SK-N-SH (cell line): ENCODE results near the gene SEC14L1. TPM values are rescaled to one million over a fixed set of nuclear protein-coding genes. Genes with fewer than 3 reads are reported as not detected.

Experiments
- CTCF ChIA-PET: fragments of 300-600, 350-600 bp; formaldehyde crosslinking; extraction: SDS; loops from one replicate; lab custom pipeline; 2021; lab: Yijun Ruan, JAX
- POLR2A ChIA-PET: fragments of 350-600 bp; sonication (Branson Sonifier 250); formaldehyde crosslinking; extraction: SDS; loops from one replicate; lab custom pipeline; 2020; ENCODE audit warnings: antibody characterized with exemption, inconsistent platforms; lab: Yijun Ruan, JAX
- DNase-seq: peaks from one replicate; pipeline ENCODE4 v3.0.0; 2012
- H2AFZ ChIP-seq: fragments of 200-600 bp; sonication (generic); 2 replicates; pipeline ENCODE4 v1.8.1; 2016; ENCODE audit warnings: antibody characterized with exemption, mild to moderate bottlenecking, low read depth
- H3F3A ChIP-seq: fragments of 200-600 bp; sonication (generic); replicated peaks from 2 replicates; pipeline ENCODE3; 2016; ENCODE audit warnings: antibody characterized with exemption, mild to moderate bottlenecking; ENCODE audit not compliant: insufficient read depth
- H3K27ac ChIP-seq, 2 experiments: fragments of 200-500 bp in 1 of 2; fragments of 200-600 bp in 1 of 2; sonication (Bioruptor generic) in 1 of 2; sonication (generic), shearing (Covaris generic) in 1 of 2; 2 replicates each; pipeline versions ENCODE4 v1.5.1 to v1.6.1; 2014 to 2016; ENCODE audit warnings: low read depth in 2 of 2, inconsistent platforms in 1 of 2, low read length in 1 of 2, mild to moderate bottlenecking in 1 of 2, mixed read lengths in 1 of 2
- H3K27me3 ChIP-seq: fragments of 200-600 bp; sonication (generic), shearing (Covaris generic); 2 replicates; pipeline ENCODE4 v1.6.1; 2016; ENCODE audit warnings: mixed run types; ENCODE audit not compliant: insufficient read depth
- H3K36me3 ChIP-seq, 2 experiments: fragments of 200-500 bp in 1 of 2; fragments of 200-600 bp in 1 of 2; sonication (Bioruptor generic) in 1 of 2; sonication (generic) in 1 of 2; replicated peaks in 1 of 2; 2 replicates each; pipeline versions ENCODE3 to v1.5.1; 2014 to 2016; ENCODE audit warnings: low read length in 1 of 2, mild to moderate bottlenecking in 1 of 2; ENCODE audit not compliant: insufficient read depth in 2 of 2, control insufficient read depth in 1 of 2
- H3K4me1 ChIP-seq, 2 experiments: fragments of 200-500 bp in 1 of 2; fragments of 200-600 bp in 1 of 2; sonication (Bioruptor generic) in 1 of 2; sonication (generic), shearing (Covaris generic) in 1 of 2; 2 replicates each; pipeline versions ENCODE4 v1.5.1 to v1.6.1; 2014 to 2016; ENCODE audit warnings: low read depth in 1 of 2, low read length in 1 of 2, mixed run types in 1 of 2; ENCODE audit not compliant: insufficient read depth in 2 of 2, control insufficient read depth in 1 of 2
- H3K4me2 ChIP-seq: fragments of 200-600 bp; sonication (generic), shearing (Covaris generic); 2 replicates; pipeline ENCODE4 v1.6.1; 2017; ENCODE audit warnings: mixed run types
- H3K4me3 ChIP-seq, 2 experiments: fragments of 200-500 bp in 1 of 2; fragments of 200-600 bp in 1 of 2; sonication (Bioruptor generic) in 1 of 2; sonication (generic), shearing (Covaris generic) in 1 of 2; 2 replicates each; pipeline versions ENCODE4 v1.5.1 to v1.8.1; 2014 to 2016; ENCODE audit warnings: low read depth in 2 of 2, inconsistent platforms in 1 of 2, low read length in 1 of 2, mild to moderate bottlenecking in 1 of 2, mixed read lengths in 1 of 2, moderate library complexity in 1 of 2
- H3K79me2 ChIP-seq: fragments of 200-600 bp; sonication (generic); 2 replicates; pipeline ENCODE4 v1.8.1; 2017; ENCODE audit warnings: mild to moderate bottlenecking; ENCODE audit not compliant: insufficient read depth
- H3K9ac ChIP-seq: fragments of 200-600 bp; sonication (generic); 2 replicates; pipeline ENCODE4 v1.6.1; 2017; ENCODE audit warnings: mixed run types
- H3K9me2 ChIP-seq: fragments of 200-600 bp; sonication (generic); 2 replicates; pipeline ENCODE4 v1.6.1; 2017; ENCODE audit warnings: mixed run types
- H3K9me3 ChIP-seq: fragments of 200-600 bp; sonication (generic); 2 replicates; pipeline ENCODE4 v1.6.1; 2017; ENCODE audit warnings: mixed run types, mild to moderate bottlenecking, moderate library complexity
- H4K20me1 ChIP-seq: fragments of 200-600 bp; sonication (generic); 2 replicates; pipeline ENCODE4 v1.6.1; 2017; ENCODE audit warnings: mild to moderate bottlenecking, mixed run types; ENCODE audit not compliant: insufficient read depth
- CHD2 ChIP-seq: fragments of 150-350 bp; IDR thresholded peaks from 2 replicates; pipeline ENCODE4 v1.6.1; 2018; ENCODE audit warnings: low read length; ENCODE audit not compliant: partially characterized antibody
- CTCF ChIP-seq: fragments of 200-600 bp; sonication (generic); IDR thresholded peaks from 2 replicates; pipeline ENCODE4 v1.6.1; 2017; ENCODE audit warnings: antibody characterized with exemption, mild to moderate bottlenecking, moderate library complexity
- ELF1 ChIP-seq: IDR thresholded peaks from 2 replicates; pipeline ENCODE4 v1.4.0; 2012
- EP300 ChIP-seq, 2 experiments: IDR thresholded peaks; 2 replicates each; pipeline versions ENCODE4 v1.4.0 to v1.6.1; 2012; ENCODE audit warnings: borderline replicate concordance in 1 of 2, low read depth in 1 of 2, low read length in 1 of 2
- FOSL2 ChIP-seq: IDR thresholded peaks from 2 replicates; pipeline ENCODE4 v1.4.0; 2012; ENCODE audit warnings: low read depth, mild to moderate bottlenecking, moderate library complexity, borderline replicate concordance
- FOXM1 ChIP-seq: IDR thresholded peaks from 2 replicates; pipeline ENCODE4 v1.4.0; 2012; ENCODE audit warnings: low read depth, mild to moderate bottlenecking
- IRF3 ChIP-seq: fragments of 150-350 bp; IDR thresholded peaks from 2 replicates; pipeline ENCODE4 v1.6.1; 2016; ENCODE audit warnings: mild to moderate bottlenecking, low read depth, low read length
- MAX ChIP-seq: IDR thresholded peaks from 2 replicates; pipeline ENCODE4 v1.4.0; 2012; ENCODE audit warnings: low read depth
- MEF2A ChIP-seq: IDR thresholded peaks from 2 replicates; pipeline ENCODE4 v1.4.0; 2012; ENCODE audit warnings: low read depth, borderline replicate concordance
- RCOR1 ChIP-seq: fragments of 150-350 bp; IDR thresholded peaks from 2 replicates; pipeline ENCODE4 v1.6.1; 2017; ENCODE audit warnings: antibody characterized with exemption, low read length
- RFX5 ChIP-seq: IDR thresholded peaks from 2 replicates; pipeline ENCODE4 v1.6.1; 2012; ENCODE audit warnings: mild to moderate bottlenecking, improper control_type of control experiment, low read length
- RXRA ChIP-seq: IDR thresholded peaks from 2 replicates; pipeline ENCODE4 v1.4.0; 2012; ENCODE audit warnings: low read depth, mild to moderate bottlenecking, borderline replicate concordance
- TEAD4 ChIP-seq: IDR thresholded peaks from 2 replicates; pipeline ENCODE4 v1.4.0; 2012; ENCODE audit warnings: mild to moderate bottlenecking, borderline replicate concordance; ENCODE audit not compliant: insufficient read depth
- USF1 ChIP-seq: IDR thresholded peaks from 2 replicates; pipeline ENCODE4 v1.4.0; 2012; ENCODE audit warnings: low read depth, borderline replicate concordance
- USF2 ChIP-seq: fragments of 150-350 bp; IDR thresholded peaks from 2 replicates; pipeline ENCODE4 v1.6.1; 2017; ENCODE audit warnings: antibody characterized with exemption, low read length, low read depth, borderline replicate concordance
- ZBTB33 ChIP-seq: IDR thresholded peaks from 2 replicates; pipeline ENCODE4 v1.4.0; 2012; ENCODE audit warnings: low read depth, borderline replicate concordance
- WGBS: methylation state at CpG from one replicate; pipeline ENCODE4 v1.1.6; 2017; ENCODE audit warnings: low lambda C conversion rate; 5-methylcytosine and 5-hydroxymethylcytosine counted together
- polyA plus RNA-seq, 3 experiments: library from polyadenylated mRNA; depleted of rRNA; stranded (reverse); fragments of >200 nt; gene quantifications; 2 replicates each; pipeline ENCODE4 v1.2.3, GENCODE V29; 2012

Gene SEC14L1
- polyA plus RNA-seq, 1 of the 3 experiments (the other 2 are of a cell fraction), result 62.4 TPM

- TF ChIP-seq USF2 (no peak), USF1 (no peak), EP300 (IDR thresholded peaks at IDR 0.05; ENCODE audit: borderline replicate concordance in 1 of 2, low read depth in 1 of 2, low read length in 1 of 2) (no peak), FOXM1 (no peak)
- TF ChIP-seq, all 33 proteins: peak for 0
These were observed 107.7 kb downstream of the SEC14L1 start (continued) for GRCh38 chr17:77248216-77249114.

- Histone ChIP-seq H3K9me2 (no peaks in the 10 kb centered on the region), H3K9me3 (no peaks in the 10 kb centered on the region), H3K9ac (no peak overlapping the region), H4K20me1 (no peaks in the 10 kb centered on the region), H3K4me2 (no peak overlapping the region), H3F3A (peaks cover 19% of the 10 kb centered on the region), H3K27ac (no peak overlapping the region), H3K27me3 (no peaks in the 10 kb centered on the region), H3K36me3 (no peaks in the 10 kb centered on the region), H3K79me2 (no peaks in the 10 kb centered on the region), H2AFZ (no peak overlapping the region), H3K4me1 (peaks cover 14 to 22% of the 10 kb centered on the region in 2 experiments; a peak in 3 of 4 replicates), H3K4me3 (no peak overlapping the region)
- DNase-seq, result no peak
- ChIA-PET POLR2A (interaction anchor here (1.0 kb wide), 1 partner anchor 25 kb away, joined by 3 read pairs; no protein-coding TSS in a partner anchor), CTCF (no interaction called here)
- WGBS, result 90% methylated on average over 4 of the region's 4 CpGs
- no peak for TF ChIP-seq CTCF
- TF ChIP-seq TEAD4, result no peak
- TF ChIP-seq IRF3, result no peak
- TF ChIP-seq RXRA, result no peak
- no peak for TF ChIP-seq ELF1
- no peak for TF ChIP-seq RFX5
- no peak for TF ChIP-seq MAX
- no peak for TF ChIP-seq CHD2
- TF ChIP-seq EP300 (IDR thresholded peaks at IDR 0.05; ENCODE audit: borderline replicate concordance in 1 of 2, low read depth in 1 of 2, low read length in 1 of 2), result no peak
- TF ChIP-seq ZBTB33, result no peak
- no peak for TF ChIP-seq USF2
- no peak for TF ChIP-seq MEF2A
- TF ChIP-seq RCOR1, result no peak
- no peak for TF ChIP-seq FOSL2
These were observed 110.9 kb downstream of the SEC14L1 start for GRCh38 chr17:77251622-77252183.
